IPS DF 19.7 (cell line): Measurements from ENCODE around the gene PLPP6.

Experiments used
- DNase-seq: peaks from one replicate; pipeline ENCODE4 v3.0.0-alpha.2; 2013; ENCODE audit warnings: low read depth, low spot score

PLPP6 gene

DNA sequence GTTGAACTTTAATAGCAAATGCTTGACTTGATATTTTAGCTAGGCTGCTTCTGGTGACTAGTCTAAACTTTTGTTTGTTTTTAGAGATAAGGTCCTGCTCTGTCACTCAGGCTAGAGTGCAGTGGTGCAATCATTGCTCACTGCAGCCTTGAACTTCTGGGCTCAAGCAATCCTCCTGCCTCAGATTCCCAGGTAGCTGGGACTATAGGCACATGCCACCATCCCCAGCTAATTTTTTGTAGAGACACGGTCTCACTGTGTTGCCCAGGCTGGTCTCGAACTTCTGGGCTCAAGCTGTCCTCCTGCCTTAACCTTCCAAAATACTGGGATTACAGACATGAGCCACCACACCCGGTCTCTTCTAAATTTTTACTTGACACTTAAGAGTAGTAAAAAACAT, 38.0 kb downstream of the PLPP6 start:
- DNase-seq = no peak

GRCh38 chr9:4700932-4701331, 38.8 kb downstream of the PLPP6 start:
- DNase-seq = no peak

- no peak for DNase-seq
Observed at GRCh38 chr9:4701526-4701925, 39.4 kb downstream of the PLPP6 start.

- no peak for DNase-seq
Observed at GRCh38 chr9:4704129-4704528, 42.0 kb downstream of the PLPP6 start.

- DNase-seq = no peak
Observed at GRCh38 chr9:4706021-4706420, 43.9 kb downstream of the PLPP6 start.

DNA sequence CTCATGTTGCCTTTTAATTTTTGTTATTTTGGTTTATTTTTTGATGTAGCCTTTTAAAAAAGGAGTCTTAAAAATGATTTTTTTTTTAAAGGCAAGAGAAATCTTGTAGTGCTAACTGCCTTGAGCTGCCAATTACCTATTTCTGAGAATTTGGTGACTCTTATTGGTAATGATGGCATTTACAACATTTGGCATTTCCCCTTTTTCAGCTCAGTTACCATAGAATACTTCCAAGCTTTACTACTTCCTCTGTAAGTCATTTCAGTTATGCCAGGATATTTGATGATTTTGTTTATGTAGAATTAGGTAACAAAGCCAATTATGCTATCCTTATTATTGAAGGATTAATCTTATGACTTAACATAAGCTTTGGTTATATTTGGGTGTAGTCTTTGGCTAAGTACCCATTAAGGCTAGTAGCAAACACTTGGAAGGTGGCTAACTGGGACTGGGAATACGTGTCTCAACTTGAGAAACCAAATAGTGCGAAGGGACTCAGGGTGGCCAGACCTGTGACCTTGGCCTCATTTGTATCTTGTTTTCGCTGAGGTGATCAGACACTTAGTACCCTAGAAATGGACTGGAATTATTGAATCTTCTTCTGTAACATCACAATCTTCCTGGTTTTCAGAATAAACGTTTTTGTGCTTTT, 45.0 kb downstream of the PLPP6 start:
- DNase-seq = no peak

GRCh38 chr9:4709380-4709779, 47.3 kb downstream of the PLPP6 start:
- DNase-seq = no peak

DNA sequence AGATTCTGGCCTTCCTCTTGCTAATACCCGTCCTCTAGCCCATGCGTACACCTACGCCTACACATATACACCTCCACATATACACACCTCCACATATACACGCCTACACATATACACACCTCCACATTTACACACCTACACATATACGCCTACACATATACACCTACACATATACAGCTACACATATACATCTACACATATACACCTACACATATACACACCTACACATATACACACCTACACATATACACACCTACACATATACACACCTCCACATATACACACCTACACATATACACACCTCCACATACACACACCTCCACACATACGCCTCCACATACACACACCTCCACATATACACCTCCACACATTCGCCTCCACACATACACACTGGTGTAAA, 51.8 kb downstream of the PLPP6 start:
- DNase-seq = no peak

DNA sequence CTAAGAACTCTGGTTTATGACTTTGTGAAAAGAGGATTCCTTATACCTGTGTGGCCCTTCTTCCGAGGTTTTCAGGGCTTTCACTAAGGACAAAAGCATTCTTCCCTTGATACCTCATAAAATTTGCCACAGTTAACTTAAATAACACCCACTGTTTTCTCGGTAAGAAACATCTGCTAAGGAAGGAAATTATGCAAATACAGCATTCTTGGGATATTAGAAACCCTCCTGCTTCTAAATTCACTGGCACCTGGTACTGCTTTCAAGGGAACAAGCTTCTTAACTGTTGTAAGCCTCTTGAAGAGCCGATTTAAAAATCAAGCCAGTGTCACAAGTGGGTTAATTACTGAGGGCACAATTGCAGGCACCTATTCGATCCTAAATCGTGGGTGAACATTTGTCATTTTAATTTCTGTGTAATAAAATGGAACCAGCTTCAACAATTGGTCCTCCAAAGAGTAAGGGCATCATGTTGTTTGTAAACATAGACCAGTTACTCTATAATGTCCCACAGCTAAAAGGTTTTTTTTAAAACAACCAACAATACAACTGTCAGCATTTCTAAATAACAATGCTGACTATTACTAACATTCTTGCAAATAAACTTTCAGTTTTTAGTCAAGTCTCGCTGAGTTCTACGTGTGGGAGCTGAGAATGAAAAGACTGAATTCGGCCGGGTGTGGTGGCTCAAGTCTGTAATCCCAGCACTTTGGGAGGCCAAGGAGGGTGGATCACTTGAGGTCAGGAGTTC, 52.3 kb downstream of the PLPP6 start:
- no peak for DNase-seq
